ENCODE results near the gene PLEKHO2.
A peak's percentile ranks its signal among the peaks of the same experiment; 100 is the strongest.

Gene PLEKHO2

DNA sequence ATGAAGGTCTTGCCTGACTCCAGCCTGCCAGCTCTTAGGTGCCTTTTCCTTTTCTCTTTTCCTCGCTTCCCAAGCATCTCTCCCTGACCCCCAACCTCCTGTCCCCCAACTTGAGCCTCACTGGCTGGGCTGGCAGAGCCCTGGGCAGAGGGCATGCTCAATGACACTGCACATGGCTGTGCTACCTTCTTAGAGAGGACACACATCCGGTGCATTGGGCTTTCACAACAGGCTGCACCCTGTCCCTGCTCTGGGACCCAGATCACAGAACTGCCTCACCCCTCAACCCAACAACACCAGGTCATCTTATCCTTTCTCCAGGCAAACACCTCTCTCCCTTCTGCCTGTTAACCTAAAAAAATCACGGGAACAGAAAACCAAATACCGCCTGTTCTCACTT lies 62.5 kb downstream of the PLEKHO2 start:
- no peak overlapping the region for H3K4me3 ChIP-seq (ENCODE audit: low read length)
- no peak for DNase-seq (ENCODE audit: low read depth, low spot score)

DNA sequence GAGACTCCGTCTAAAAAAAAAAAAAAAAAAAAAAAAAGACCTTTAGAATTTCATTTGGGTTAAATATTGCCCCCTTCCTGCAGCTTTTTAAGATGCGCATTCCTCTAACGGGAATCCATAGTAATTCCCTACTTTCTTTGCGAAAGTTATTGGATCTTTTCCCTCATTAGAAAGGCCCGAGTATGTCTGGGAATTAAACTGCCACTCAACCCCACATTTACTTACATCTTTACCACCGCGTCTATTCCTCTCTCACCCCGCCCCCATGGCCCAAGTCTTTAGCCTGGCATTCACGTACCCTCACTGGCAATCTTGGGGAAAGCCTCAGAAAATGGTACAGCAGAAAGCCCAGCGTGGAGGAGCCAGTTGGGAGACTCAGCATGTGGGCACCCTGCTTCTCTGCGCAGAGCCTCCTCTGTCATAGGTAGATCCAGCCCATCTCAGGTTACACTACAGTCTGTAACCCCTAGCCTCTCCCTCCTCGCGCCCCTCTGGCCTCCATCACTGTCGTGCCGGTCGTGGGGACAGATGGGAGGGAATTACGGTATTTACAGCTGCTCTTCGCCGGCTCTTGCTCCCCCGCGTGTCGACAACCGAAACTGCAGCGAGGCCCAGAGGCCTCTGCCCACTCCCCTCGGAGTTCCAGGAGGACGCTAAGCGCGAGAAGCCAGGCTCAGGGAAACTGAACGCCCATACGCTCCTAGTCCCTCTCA lies 63.6 kb downstream of the PLEKHO2 start:
- peak; percentile 50 for DNase-seq (ENCODE audit: low read depth, low spot score)
- H3K4me3 ChIP-seq (ENCODE audit: low read length) = peak overlapping the region; percentile 39

DNA sequence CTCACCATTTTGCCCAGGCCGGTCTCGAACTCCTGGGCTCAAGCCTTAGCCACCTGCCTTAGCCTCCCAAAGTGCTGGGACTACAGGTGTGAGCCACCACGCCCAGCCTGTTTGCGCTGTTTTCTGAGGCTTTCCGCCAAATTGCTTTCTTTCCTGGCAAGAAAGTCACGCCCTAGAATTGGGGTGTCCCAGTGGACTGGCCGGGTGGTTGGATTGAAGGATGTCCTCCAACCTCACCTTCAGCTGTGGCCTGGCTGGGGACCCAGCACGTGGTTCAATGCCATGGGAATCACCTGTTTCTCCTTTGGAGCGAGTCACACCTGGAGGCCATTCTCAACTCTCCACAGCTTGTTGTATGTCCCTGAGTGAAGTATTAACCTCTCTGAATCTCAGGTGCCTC lies 64.2 kb downstream of the PLEKHO2 start:
- DNase-seq (ENCODE audit: low read depth, low spot score) = no peak
- no peak overlapping the region for H3K4me3 ChIP-seq (ENCODE audit: low read length)

DNA sequence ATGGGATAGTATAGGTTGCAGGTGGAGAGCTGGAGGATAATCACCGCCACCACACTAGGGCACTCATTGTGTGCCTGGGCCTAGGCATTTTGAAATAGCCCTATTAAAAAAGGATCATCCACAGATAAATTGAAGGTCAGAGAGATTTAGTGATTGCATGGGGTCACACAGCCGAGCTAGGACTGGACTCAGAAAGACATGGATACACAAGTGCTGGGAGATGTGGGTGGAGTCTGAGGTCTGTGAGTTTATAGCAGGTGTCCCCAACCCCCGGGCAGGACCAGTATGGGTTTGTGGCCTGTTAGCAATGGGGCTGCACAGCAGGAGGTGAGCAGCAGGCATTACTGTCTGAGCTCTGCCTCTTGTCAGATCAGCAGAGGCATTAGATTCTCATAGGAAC lies 64.7 kb downstream of the PLEKHO2 start:
- no peak for DNase-seq (ENCODE audit: low read depth, low spot score)

DNA sequence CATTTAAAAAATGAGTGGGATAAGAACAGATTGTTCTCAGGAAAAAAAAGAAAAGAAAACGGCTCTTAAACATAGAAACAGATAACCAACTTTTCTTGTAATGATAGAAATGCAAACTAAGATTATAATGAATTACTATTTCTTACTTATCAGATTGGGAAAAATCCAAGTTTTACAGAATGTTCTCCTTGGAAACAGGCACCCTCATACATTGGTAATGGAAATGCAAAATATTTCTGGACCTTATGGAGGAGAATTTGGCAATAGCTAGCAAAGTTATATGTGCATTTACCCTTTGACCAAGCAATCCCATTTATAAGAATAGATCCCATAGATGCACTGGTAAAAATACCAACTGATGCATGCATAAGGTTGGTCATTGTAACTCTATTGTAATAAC lies 66.3 kb downstream of the PLEKHO2 start:
- no peak for DNase-seq (ENCODE audit: low read depth, low spot score)
- no peak overlapping the region for H3K4me3 ChIP-seq (ENCODE audit: low read length)

More for the DNA sequence above, 64.7 kb downstream of the PLEKHO2 start:
- H3K4me3 ChIP-seq (ENCODE audit: low read length) = no peak overlapping the region

DNA sequence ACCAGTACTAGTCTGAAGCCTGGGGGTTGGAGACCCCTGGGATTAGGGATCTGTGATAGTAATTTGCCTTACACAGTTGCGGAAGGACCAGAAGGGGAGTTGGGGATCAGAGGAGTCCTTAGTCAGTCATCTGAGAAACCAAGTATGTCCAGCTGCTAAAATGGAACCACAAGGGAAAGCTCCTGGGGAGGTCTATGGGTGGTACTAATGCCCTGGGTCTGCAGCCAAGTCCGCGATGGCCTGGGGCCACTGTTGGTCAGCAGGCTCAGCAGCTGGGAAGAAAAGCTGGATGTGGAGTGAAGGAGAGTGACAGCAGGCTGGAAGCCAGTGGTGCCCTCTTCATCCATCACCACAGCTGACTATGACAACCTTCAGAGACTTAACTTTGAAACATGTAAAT lies 67.8 kb downstream of the PLEKHO2 start:
- no peak for DNase-seq (ENCODE audit: low read depth, low spot score)

DNA sequence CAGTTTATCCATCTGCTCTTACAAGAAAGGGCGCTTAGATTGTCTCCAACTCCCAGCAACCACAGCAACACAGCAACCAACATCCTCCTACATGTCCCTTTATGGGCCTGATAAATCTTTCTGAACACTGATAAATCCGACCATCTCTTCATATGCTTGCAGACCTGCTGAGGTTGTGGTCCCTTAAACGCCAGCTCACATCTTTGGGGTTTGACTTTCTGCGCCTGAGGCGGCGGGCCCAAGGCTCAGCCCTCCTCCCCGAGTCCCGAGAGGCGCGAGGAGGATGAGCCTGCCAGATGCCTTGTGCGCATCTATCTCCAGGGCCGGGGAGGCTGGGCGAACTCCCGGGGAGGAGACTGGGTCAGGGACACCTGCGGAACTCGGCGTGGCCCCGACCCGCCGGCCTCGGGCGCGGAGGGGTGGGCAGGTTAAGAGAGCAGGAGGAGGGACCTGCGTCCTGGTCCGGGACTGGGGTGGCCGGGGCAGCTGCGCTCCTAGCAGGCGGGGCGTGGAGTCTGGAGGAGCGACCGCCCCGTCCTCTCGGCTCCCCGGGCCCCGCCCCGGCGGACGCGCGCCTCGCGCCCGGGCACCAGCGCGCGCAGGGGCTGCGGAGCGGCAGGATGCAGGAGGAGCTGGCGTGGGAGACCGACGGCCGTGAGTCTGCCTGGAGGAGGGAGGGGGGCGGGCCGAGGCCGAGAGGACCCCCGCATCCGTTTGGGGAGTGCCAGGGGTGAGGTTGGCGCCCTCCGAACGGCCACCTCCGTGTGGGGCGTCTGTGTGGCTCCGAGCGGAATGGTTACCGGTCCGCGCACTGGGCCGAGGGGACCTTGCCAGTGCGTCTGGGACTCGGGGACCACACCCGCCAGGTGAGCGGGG lies 69.8 kb downstream of the PLEKHO2 start, which contains the start of gene ANKDD1A:
Gene ANKDD1A (plus strand): TSS at position 592 of the 876 bp plus-strand sequence. CDS start 29 bp downstream, at position 621.
- H3K4me3 ChIP-seq (ENCODE audit: low read length) = peak within 1 kb of the TSS; percentile 42
- no peak for DNase-seq (ENCODE audit: low read depth, low spot score)

More for the DNA sequence above, 67.8 kb downstream of the PLEKHO2 start:
- no peak overlapping the region for H3K4me3 ChIP-seq (ENCODE audit: low read length)

DNA sequence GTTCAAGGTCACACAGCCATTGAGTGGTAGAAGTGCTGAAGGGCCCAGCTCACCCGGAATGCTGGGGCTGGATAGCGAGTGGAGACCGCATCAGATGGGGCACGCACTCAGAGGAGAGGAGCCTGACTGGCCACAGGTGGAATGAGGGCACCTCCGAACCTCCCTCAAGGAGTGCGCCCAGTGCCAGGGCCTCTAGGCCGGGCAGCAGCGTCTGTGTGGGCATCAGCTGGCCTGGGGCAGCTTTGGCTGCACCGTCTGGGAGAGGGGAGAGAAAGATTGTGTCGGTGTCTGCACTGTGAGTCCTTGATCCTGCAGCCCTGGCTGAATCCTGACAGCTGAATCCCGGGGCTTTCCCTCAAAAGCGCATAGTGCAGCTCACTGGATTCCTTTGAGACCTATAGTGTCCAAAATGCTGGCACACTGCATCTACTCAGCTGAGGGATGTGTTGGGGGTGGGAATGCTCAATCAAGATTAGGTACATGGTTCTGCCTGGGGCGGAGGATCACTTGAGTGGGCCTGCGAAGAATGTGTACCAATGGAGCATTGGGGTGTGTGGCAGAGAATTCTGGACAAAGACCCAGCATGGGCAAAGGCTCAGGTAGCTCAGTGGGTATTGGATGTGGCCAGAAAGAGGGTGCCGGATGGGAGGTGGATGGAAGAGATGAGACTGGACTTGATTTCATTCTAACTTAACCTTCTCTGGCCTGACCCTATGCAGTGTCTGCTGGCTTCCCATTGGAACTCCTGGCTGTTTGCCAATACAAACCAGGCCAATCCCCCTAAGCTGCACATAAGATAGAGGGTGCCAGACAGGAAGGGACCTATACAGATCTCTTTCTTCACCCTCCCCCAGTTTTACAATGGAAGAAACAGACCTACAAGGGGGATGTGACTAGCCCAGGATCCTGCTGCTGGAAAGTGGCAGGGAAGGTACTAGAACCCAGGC lies 70.9 kb downstream of the PLEKHO2 start:
- H3K4me3 ChIP-seq (ENCODE audit: low read length) = no peak overlapping the region
- DNase-seq (ENCODE audit: low read depth, low spot score) = no peak

DNA sequence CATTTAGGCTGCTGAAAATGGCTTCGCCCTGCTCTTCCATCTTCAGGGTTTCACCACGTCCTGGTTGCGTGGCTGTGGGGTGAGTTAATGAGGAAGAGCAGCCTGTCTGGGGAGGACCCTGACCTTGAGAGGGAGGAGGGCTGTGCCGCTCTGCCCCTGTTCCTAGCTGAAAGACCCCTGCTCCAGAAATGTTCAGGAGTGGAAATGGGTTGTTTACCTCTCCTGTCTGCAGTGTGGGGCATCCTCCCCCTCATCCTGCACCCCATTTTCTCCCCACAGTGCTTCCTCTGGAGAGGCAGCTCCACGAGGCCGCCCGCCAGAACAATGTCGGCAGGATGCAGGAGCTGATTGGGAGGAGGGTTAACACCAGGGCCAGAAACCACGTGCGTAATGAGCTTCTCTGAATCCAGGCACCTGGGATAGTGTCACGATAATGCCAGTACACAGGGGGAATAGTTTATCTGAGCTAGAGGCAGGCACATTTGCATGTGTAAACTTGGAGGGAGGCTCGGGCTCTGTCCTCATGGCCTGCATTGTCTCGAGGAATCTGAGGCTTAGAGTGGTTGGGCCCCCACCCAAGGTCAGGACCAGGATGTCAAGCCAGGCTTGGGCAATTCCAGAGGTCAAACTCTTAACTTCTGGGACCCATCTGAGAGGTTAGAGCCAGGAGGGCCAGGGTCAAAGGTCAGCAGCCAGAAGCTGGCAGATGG lies 74.0 kb downstream of the PLEKHO2 start:
- no peak for DNase-seq (ENCODE audit: low read depth, low spot score)
- no peak overlapping the region for H3K4me3 ChIP-seq (ENCODE audit: low read length)

DNA sequence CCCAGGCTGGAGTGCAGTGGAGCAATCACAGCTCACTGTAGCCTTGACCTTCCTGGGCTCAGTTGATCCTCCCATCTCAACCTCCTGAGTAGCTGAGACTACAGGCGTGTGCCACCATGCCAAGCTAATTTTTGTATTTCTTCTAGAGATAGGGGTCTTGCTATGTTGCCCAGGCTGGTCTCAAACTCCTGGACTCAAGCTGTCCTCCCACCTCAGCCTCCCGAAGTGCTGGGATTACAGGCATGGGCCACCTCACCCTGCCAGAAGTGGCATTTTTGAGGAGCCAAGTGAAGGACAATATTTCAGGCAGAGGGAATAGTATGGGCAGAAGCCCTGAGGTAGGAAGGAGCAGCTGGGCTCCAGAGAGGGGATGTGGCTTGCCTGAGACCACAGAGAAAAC lies 74.7 kb downstream of the PLEKHO2 start:
- DNase-seq (ENCODE audit: low read depth, low spot score) = no peak
- no peak overlapping the region for H3K4me3 ChIP-seq (ENCODE audit: low read length)

DNA sequence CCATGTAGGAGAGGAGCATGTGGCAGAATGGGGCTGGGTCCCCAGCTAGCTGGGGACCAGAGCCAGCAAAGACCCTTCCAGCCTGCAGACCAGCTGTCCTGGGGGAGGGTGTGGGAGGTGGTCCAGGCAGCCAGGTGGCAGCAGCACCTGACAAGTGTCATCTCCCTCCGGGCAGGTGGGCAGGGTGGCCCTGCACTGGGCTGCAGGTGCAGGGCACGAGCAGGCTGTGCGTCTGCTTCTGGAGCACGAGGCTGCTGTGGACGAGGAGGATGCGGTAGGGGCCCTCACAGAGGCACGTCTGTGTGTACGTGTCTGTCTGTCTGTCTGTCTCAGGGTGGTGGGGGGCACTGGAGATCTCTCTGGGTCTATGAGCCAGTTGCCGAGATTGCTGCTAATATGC lies 75.5 kb downstream of the PLEKHO2 start:
- H3K4me3 ChIP-seq (ENCODE audit: low read length) = no peak overlapping the region
- no peak for DNase-seq (ENCODE audit: low read depth, low spot score)
